Measurements from ENCODE around the gene ADGB. TPM values are rescaled to one million over a fixed set of nuclear protein-coding genes. Genes with fewer than 3 reads are reported as not detected.
A peak's percentile ranks its signal among the peaks of the same experiment; 100 is the strongest.
"Not testable (repeated sequence)": the region's sequence is repeated elsewhere in the genome, so short reads cannot be mapped to it uniquely, and the experiment has no call there.

ADGB gene
- polyA plus RNA-seq (2013) = 0.04 TPM

- no peak within 1 kb of the TSS for H3K27ac ChIP-seq (ENCODE audit: insufficient read depth in 1 of 2, low read depth in 1 of 2, low read length in 2 of 2, poor library complexity in 1 of 2, severe bottlenecking in 2 of 2)
- H3K4me3 ChIP-seq (ENCODE audit: control insufficient read depth in 1 of 7, extremely low read depth in 1 of 7, insufficient read depth in 4 of 7, low read depth in 2 of 7, low read length in 6 of 7) = peak within 1 kb of the TSS; percentile 27 to 87 (median 54)
- peaks cover 24 to 54% (median 38%) of the 10 kb centered on the region in 4 experiments for H3K4me1 ChIP-seq (ENCODE audit: control extremely low read depth in 1 of 4, control insufficient read depth in 4 of 4, insufficient read depth in 4 of 4, low read length in 3 of 4)
- DNase-seq = peak; percentile 35 to 59 (median 57)
- no peaks in the 10 kb centered on the region for H3K36me3 ChIP-seq (ENCODE audit: control insufficient read depth in 4 of 4, insufficient read depth in 4 of 4, low read length in 3 of 4)
- CTCF ChIA-PET = no interaction called here
- WGBS (ENCODE audit: insufficient coverage) = 6% methylated on average over 30 of the region's 32 CpGs
- no peaks in the 10 kb centered on the region for H3K9me3 ChIP-seq (ENCODE audit: control extremely low read depth in 1 of 5, control insufficient read depth in 4 of 5, insufficient read depth in 2 of 5, low read depth in 1 of 5, low read length in 4 of 5)
- POLR2A ChIA-PET = no interaction called here
- no peaks in the 10 kb centered on the region for H3K27me3 ChIP-seq (replicated peaks in 2 of 5; ENCODE audit: control insufficient read depth in 4 of 5, insufficient read depth in 5 of 5, low read length in 4 of 5)
Observed at GRCh38 chr6:146598772-146599405, at the start of gene ADGB. Gene ADGB (plus strand): TSS chr6:146598972. CDS start chr6:146599041, 69 bp downstream.

GRCh38 chr6:146550911-146551310, 47.9 kb upstream of the ADGB start:
- no peak overlapping the region for H3K27ac ChIP-seq (ENCODE audit: insufficient read depth in 1 of 2, low read depth in 1 of 2, low read length in 2 of 2, poor library complexity in 1 of 2, severe bottlenecking in 2 of 2)
- CTCF ChIA-PET = interaction anchor here (1.2 to 4.0 kb wide), 2 partner anchors 13 to 39 kb away, joined by 3 to 14 read pairs; no protein-coding TSS in a partner anchor

GRCh38 chr6:146551545-146551944, 47.2 kb upstream of the ADGB start:
- H3K4me3 ChIP-seq (ENCODE audit: control insufficient read depth in 1 of 7, extremely low read depth in 1 of 7, insufficient read depth in 4 of 7, low read depth in 2 of 7, low read length in 6 of 7) = no peak overlapping the region
- no peak overlapping the region for H3K27ac ChIP-seq (ENCODE audit: insufficient read depth in 1 of 2, low read depth in 1 of 2, low read length in 2 of 2, poor library complexity in 1 of 2, severe bottlenecking in 2 of 2)
- 100% methylated on average over 4 of the region's 7 CpGs for WGBS (ENCODE audit: insufficient coverage)
- CTCF ChIA-PET = interaction anchor here (1.2 to 4.0 kb wide), 2 partner anchors 13 to 38 kb away, joined by 3 to 14 read pairs; no protein-coding TSS in a partner anchor
- peaks cover 13 to 55% (median 28%) of the 10 kb centered on the region in 4 experiments for H3K36me3 ChIP-seq (ENCODE audit: control insufficient read depth in 4 of 4, insufficient read depth in 4 of 4, low read length in 3 of 4)
- H3K9me3 ChIP-seq (ENCODE audit: control extremely low read depth in 1 of 5, control insufficient read depth in 4 of 5, insufficient read depth in 2 of 5, low read depth in 1 of 5, low read length in 4 of 5) = no peaks in the 10 kb centered on the region
- no peak for DNase-seq
- H3K4me1 ChIP-seq (ENCODE audit: control extremely low read depth in 1 of 4, control insufficient read depth in 4 of 4, insufficient read depth in 4 of 4, low read length in 3 of 4) = peaks cover 7 to 27% (median 12%) of the 10 kb centered on the region in 4 experiments
- H3K27me3 ChIP-seq (replicated peaks in 2 of 5; ENCODE audit: control insufficient read depth in 4 of 5, insufficient read depth in 5 of 5, low read length in 4 of 5) = no peaks in the 10 kb centered on the region
- POLR2A ChIA-PET = no interaction called here

More at GRCh38 chr6:146550911-146551310, 47.9 kb upstream of the ADGB start:
- Histone ChIP-seq H3K27me3 (replicated peaks in 2 of 5; ENCODE audit: control insufficient read depth in 4 of 5, insufficient read depth in 5 of 5, low read length in 4 of 5) (no peaks in the 10 kb centered on the region), H3K4me1 (ENCODE audit: control extremely low read depth in 1 of 4, control insufficient read depth in 4 of 4, insufficient read depth in 4 of 4, low read length in 3 of 4) (peaks cover 12 to 33% (median 16%) of the 10 kb centered on the region in 4 experiments), H3K4me3 (ENCODE audit: control insufficient read depth in 1 of 7, extremely low read depth in 1 of 7, insufficient read depth in 4 of 7, low read depth in 2 of 7, low read length in 6 of 7) (no peak overlapping the region), H3K36me3 (ENCODE audit: control insufficient read depth in 4 of 4, insufficient read depth in 4 of 4, low read length in 3 of 4) (peaks cover 13 to 55% (median 28%) of the 10 kb centered on the region in 4 experiments), H3K9me3 (ENCODE audit: control extremely low read depth in 1 of 5, control insufficient read depth in 4 of 5, insufficient read depth in 2 of 5, low read depth in 1 of 5, low read length in 4 of 5) (no peaks in the 10 kb centered on the region)
- no peak for DNase-seq
- no CpG with 5 or more reads among the region's 6 CpGs for WGBS (ENCODE audit: insufficient coverage)
- POLR2A ChIA-PET = no interaction called here

- H3K4me3 ChIP-seq (ENCODE audit: control insufficient read depth in 1 of 7, extremely low read depth in 1 of 7, insufficient read depth in 4 of 7, low read depth in 2 of 7, low read length in 6 of 7) = no peak overlapping the region
- peaks cover 0 to 12% (median 7%) of the 10 kb centered on the region in 4 experiments for H3K4me1 ChIP-seq (ENCODE audit: control extremely low read depth in 1 of 4, control insufficient read depth in 4 of 4, insufficient read depth in 4 of 4, low read length in 3 of 4)
- no peaks in the 10 kb centered on the region for H3K27me3 ChIP-seq (replicated peaks in 2 of 5; ENCODE audit: control insufficient read depth in 4 of 5, insufficient read depth in 5 of 5, low read length in 4 of 5)
- peaks cover 13 to 53% (median 28%) of the 10 kb centered on the region in 4 experiments for H3K36me3 ChIP-seq (ENCODE audit: control insufficient read depth in 4 of 4, insufficient read depth in 4 of 4, low read length in 3 of 4)
- 94% methylated on average over 3 of the region's 7 CpGs for WGBS (ENCODE audit: insufficient coverage)
- H3K9me3 ChIP-seq (ENCODE audit: control extremely low read depth in 1 of 5, control insufficient read depth in 4 of 5, insufficient read depth in 2 of 5, low read depth in 1 of 5, low read length in 4 of 5) = no peaks in the 10 kb centered on the region
- DNase-seq = no peak
- no peak overlapping the region for H3K27ac ChIP-seq (ENCODE audit: insufficient read depth in 1 of 2, low read depth in 1 of 2, low read length in 2 of 2, poor library complexity in 1 of 2, severe bottlenecking in 2 of 2)
- ChIA-PET CTCF (interaction anchor here (1.0 to 4.0 kb wide), 2 partner anchors 11 to 125 kb away, joined by 3 to 14 read pairs; no protein-coding TSS in a partner anchor), POLR2A (no interaction called here)
Observed at GRCh38 chr6:146553377-146554135, 45.2 kb upstream of the ADGB start.

GRCh38 chr6:146560607-146561006, 38.2 kb upstream of the ADGB start:
- peak in 2 of 3 donors; percentile 17 to 24 for DNase-seq
- Histone ChIP-seq H3K4me1 (ENCODE audit: control extremely low read depth in 1 of 4, control insufficient read depth in 4 of 4, insufficient read depth in 4 of 4, low read length in 3 of 4) (peaks cover 0 to 8% (median 2%) of the 10 kb centered on the region in 4 experiments), H3K9me3 (ENCODE audit: control extremely low read depth in 1 of 5, control insufficient read depth in 4 of 5, insufficient read depth in 2 of 5, low read depth in 1 of 5, low read length in 4 of 5) (no peaks in the 10 kb centered on the region), H3K27ac (ENCODE audit: insufficient read depth in 1 of 2, low read depth in 1 of 2, low read length in 2 of 2, poor library complexity in 1 of 2, severe bottlenecking in 2 of 2) (no peak overlapping the region), H3K36me3 (ENCODE audit: control insufficient read depth in 4 of 4, insufficient read depth in 4 of 4, low read length in 3 of 4) (peaks cover 0 to 1% (median under 1%) of the 10 kb centered on the region in 4 experiments), H3K27me3 (replicated peaks in 2 of 5; ENCODE audit: control insufficient read depth in 4 of 5, insufficient read depth in 5 of 5, low read length in 4 of 5) (no peaks in the 10 kb centered on the region), H3K4me3 (ENCODE audit: control insufficient read depth in 1 of 7, extremely low read depth in 1 of 7, insufficient read depth in 4 of 7, low read depth in 2 of 7, low read length in 6 of 7) (no peak overlapping the region)
- ChIA-PET POLR2A (no interaction called here), CTCF (interaction anchor here (0.7 kb wide), 2 partner anchors 14 to 25 kb away, joined by 3 read pairs; no protein-coding TSS in a partner anchor)
- WGBS (ENCODE audit: insufficient coverage) = no CpG with 5 or more reads among the region's 1 CpG

- H3K36me3 ChIP-seq (ENCODE audit: control insufficient read depth in 4 of 4, insufficient read depth in 4 of 4, low read length in 3 of 4); H3K27me3 ChIP-seq (replicated peaks in 2 of 5; ENCODE audit: control insufficient read depth in 4 of 5, insufficient read depth in 5 of 5, low read length in 4 of 5); H3K27ac ChIP-seq (ENCODE audit: insufficient read depth in 1 of 2, low read depth in 1 of 2, low read length in 2 of 2, poor library complexity in 1 of 2, severe bottlenecking in 2 of 2); H3K4me1 ChIP-seq (ENCODE audit: control extremely low read depth in 1 of 4, control insufficient read depth in 4 of 4, insufficient read depth in 4 of 4, low read length in 3 of 4); POLR2A ChIA-PET; H3K9me3 ChIP-seq (ENCODE audit: control extremely low read depth in 1 of 5, control insufficient read depth in 4 of 5, insufficient read depth in 2 of 5, low read depth in 1 of 5, low read length in 4 of 5); CTCF ChIA-PET; DNase-seq; H3K4me3 ChIP-seq (ENCODE audit: control insufficient read depth in 1 of 7, extremely low read depth in 1 of 7, insufficient read depth in 4 of 7, low read depth in 2 of 7, low read length in 6 of 7): not testable (repeated sequence)
- WGBS (ENCODE audit: insufficient coverage) = 100% methylated on average over 1 of the region's 2 CpGs
Observed at GRCh38 chr6:146566661-146567060, 32.1 kb upstream of the ADGB start.

GRCh38 chr6:146568619-146569018, 30.2 kb upstream of the ADGB start:
- H3K4me3 ChIP-seq (ENCODE audit: control insufficient read depth in 1 of 7, extremely low read depth in 1 of 7, insufficient read depth in 4 of 7, low read depth in 2 of 7, low read length in 6 of 7); H3K27me3 ChIP-seq (replicated peaks in 2 of 5; ENCODE audit: control insufficient read depth in 4 of 5, insufficient read depth in 5 of 5, low read length in 4 of 5); H3K4me1 ChIP-seq (ENCODE audit: control extremely low read depth in 1 of 4, control insufficient read depth in 4 of 4, insufficient read depth in 4 of 4, low read length in 3 of 4); H3K36me3 ChIP-seq (ENCODE audit: control insufficient read depth in 4 of 4, insufficient read depth in 4 of 4, low read length in 3 of 4); POLR2A ChIA-PET; H3K27ac ChIP-seq (ENCODE audit: insufficient read depth in 1 of 2, low read depth in 1 of 2, low read length in 2 of 2, poor library complexity in 1 of 2, severe bottlenecking in 2 of 2); DNase-seq; CTCF ChIA-PET; H3K9me3 ChIP-seq (ENCODE audit: control extremely low read depth in 1 of 5, control insufficient read depth in 4 of 5, insufficient read depth in 2 of 5, low read depth in 1 of 5, low read length in 4 of 5): not testable (repeated sequence)
- 94% methylated on average over 3 of the region's 3 CpGs for WGBS (ENCODE audit: insufficient coverage)
